PFSK-1 (cell line): ENCODE measurements around the gene IL9.

ENCODE experiments used
- FOXP2 ChIP-seq: optimal IDR thresholded peaks from 2 replicates; pipeline ENCODE3; 2011; ENCODE audit warnings: borderline replicate concordance, control low read depth, inconsistent platforms; ENCODE audit not compliant: insufficient read depth; ENCODE audit errors: extremely low read length, extremely low read depth
- POLR2AphosphoS5 ChIP-seq: IDR thresholded peaks from 2 replicates; pipeline ENCODE4 v1.6.1; 2012; ENCODE audit warnings: low read depth, mild to moderate bottlenecking, control low read depth, low read length, moderate library complexity
- REST ChIP-seq, 2 experiments: IDR thresholded peaks; 2 replicates each; pipeline versions ENCODE4 v1.6.1 to v1.8.0; 2011 to 2012; ENCODE audit warnings: low read depth in 2 of 2, low read length in 2 of 2, control low read depth in 1 of 2, inconsistent platforms in 1 of 2, mild to moderate bottlenecking in 1 of 2, moderate library complexity in 1 of 2; ENCODE audit not compliant: insufficient read depth in 1 of 2
- SIN3A ChIP-seq: IDR thresholded peaks from 2 replicates; pipeline ENCODE4 v1.6.1; 2012; ENCODE audit warnings: mild to moderate bottlenecking, low read length, moderate library complexity, borderline replicate concordance; ENCODE audit not compliant: insufficient read depth
- TAF1 ChIP-seq: IDR thresholded peaks from 2 replicates; pipeline ENCODE4 v1.6.1; 2012; ENCODE audit warnings: low read length, control low read depth, borderline replicate concordance; ENCODE audit not compliant: insufficient read depth

Gene IL9

DNA sequence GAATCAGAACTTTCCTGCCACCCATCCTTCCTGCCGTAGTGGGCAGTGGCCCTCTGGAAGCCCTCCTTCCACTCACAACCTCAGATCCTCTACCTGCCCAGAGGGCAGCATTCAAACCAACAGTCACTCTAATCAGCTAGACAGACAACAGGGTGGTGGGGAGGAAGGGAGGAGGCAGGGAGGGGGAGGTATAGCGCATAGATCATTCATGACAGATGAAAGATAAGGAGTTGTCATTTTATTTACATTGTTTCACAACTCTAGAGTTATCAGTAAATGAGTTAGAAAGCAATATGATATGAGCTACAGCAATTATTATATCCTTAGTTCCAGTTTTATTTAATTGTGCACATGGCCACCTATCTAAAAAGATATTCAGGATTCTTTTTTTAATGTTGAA, 852 bp downstream of the IL9 start:
- TF ChIP-seq REST (IDR thresholded peaks at IDR 0.05; ENCODE audit: insufficient read depth in 1 of 2, low read depth in 2 of 2, low read length in 2 of 2) (no peak), TAF1 (no peak), SIN3A (no peak), FOXP2 (no peak), POLR2AphosphoS5 (no peak)

DNA sequence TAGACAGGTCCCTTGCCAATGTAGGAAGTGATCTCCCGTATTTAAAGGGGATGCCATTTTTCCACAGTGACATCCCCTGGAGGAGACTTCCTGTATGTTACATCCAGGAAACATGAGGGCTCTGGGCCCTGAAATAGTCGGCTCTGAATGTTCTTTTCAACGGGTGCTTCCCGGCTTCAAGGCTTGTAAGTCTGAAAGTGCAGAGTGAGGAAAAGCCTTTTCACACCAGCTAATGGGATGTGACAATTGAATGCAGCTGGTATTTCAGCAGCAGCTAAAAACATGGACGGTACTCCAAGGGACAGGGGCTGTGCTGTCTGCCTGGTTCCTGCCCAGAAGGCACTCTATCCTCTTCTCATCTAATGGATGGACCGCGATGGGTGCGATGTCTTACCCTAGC, 1.4 kb downstream of the IL9 start:
- TF ChIP-seq POLR2AphosphoS5 (no peak), TAF1 (no peak), REST (IDR thresholded peaks at IDR 0.05; ENCODE audit: insufficient read depth in 1 of 2, low read depth in 2 of 2, low read length in 2 of 2) (no peak), FOXP2 (no peak), SIN3A (no peak)

GRCh38 chr5:135891791-135892190, 3.9 kb downstream of the IL9 start:
- TF ChIP-seq POLR2AphosphoS5 (no peak), TAF1 (no peak), REST (IDR thresholded peaks at IDR 0.05; ENCODE audit: insufficient read depth in 1 of 2, low read depth in 2 of 2, low read length in 2 of 2) (no peak), SIN3A (no peak), FOXP2 (no peak)

- no peak for TF ChIP-seq FOXP2
- no peak for TF ChIP-seq REST (IDR thresholded peaks at IDR 0.05; ENCODE audit: insufficient read depth in 1 of 2, low read depth in 2 of 2, low read length in 2 of 2)
- TF ChIP-seq TAF1: no peak
- TF ChIP-seq SIN3A: no peak
- no peak for TF ChIP-seq POLR2AphosphoS5
Observed at GRCh38 chr5:135891268-135891667, 4.4 kb downstream of the IL9 start.

GRCh38 chr5:135890867-135891266, 4.8 kb downstream of the IL9 start:
- TF ChIP-seq POLR2AphosphoS5 (no peak), FOXP2 (no peak), SIN3A (no peak), TAF1 (no peak), REST (IDR thresholded peaks at IDR 0.05; ENCODE audit: insufficient read depth in 1 of 2, low read depth in 2 of 2, low read length in 2 of 2) (no peak)
